ENCODE measurements around the gene PLIN1. TPM values are rescaled to one million over a fixed set of nuclear protein-coding genes. Genes with fewer than 3 reads are reported as not detected.

Gene PLIN1
- total RNA-seq, 1 experiment from 2014 or later: 0.32 TPM

GRCh38 chr15:89616228-89616627 lies 62.9 kb downstream of the PLIN1 start:
- no peak overlapping the region for H3K27ac ChIP-seq (ENCODE audit: low read depth, low read length)
- peaks cover 34% of the 10 kb centered on the region for H3K79me2 ChIP-seq (ENCODE audit: insufficient read depth, low read length)
- ChIA-PET POLR2A (no interaction called here), RAD21 (ENCODE audit: low non-redundant PET in 1 of 2, low total read pairs in 2 of 2, uncharacterized antibody in 2 of 2, unreplicated experiment in 2 of 2) (no interaction called here), CTCF (no interaction called here)
- H3K9ac ChIP-seq (ENCODE audit: low read length): no peak overlapping the region
- peaks cover 56 to 57% of the 10 kb centered on the region in 2 experiments for H3K36me3 ChIP-seq (ENCODE audit: control insufficient read depth in 1 of 2, insufficient read depth in 2 of 2, low read length in 2 of 2)
- no TSS peak for BruUV-seq (replicated peaks)
- no peaks in the 10 kb centered on the region for H3K27me3 ChIP-seq (ENCODE audit: insufficient read depth, low read length)
- no peak for ATAC-seq
- DNase-seq (ENCODE audit: low read depth, low spot score): no peak
- intact Hi-C loops (cut with micrococcal nuclease): no loop called here
- no peaks in the 10 kb centered on the region for H3K9me2 ChIP-seq (ENCODE audit: insufficient read depth)
- no peaks in the 10 kb centered on the region for H3K4me1 ChIP-seq (ENCODE audit: control insufficient read depth in 1 of 2, insufficient read depth in 2 of 2, low read length in 2 of 2)
- H3K9me3 ChIP-seq (ENCODE audit: control insufficient read depth in 1 of 2, insufficient read depth in 1 of 2, low read depth in 1 of 2, low read length in 2 of 2): no peaks in the 10 kb centered on the region
- no peak overlapping the region for H2AFZ ChIP-seq (ENCODE audit: low read depth, low read length, poor library complexity, severe bottlenecking)
- H3K4me2 ChIP-seq (ENCODE audit: low read length): no peak overlapping the region
- TF ChIP-seq POLR2AphosphoS5 (IDR thresholded peaks at IDR 0.05; ENCODE audit: low read depth, low read length) (no peak), SIN3A (IDR thresholded peaks at IDR 0.05; ENCODE audit: low read depth) (no peak), POLR2A (IDR thresholded peaks at IDR 0.05; ENCODE audit: borderline replicate concordance, extremely low read depth, insufficient read depth, insufficient read length) (no peak), YY1 (IDR thresholded peaks at IDR 0.05; ENCODE audit: extremely low read depth, insufficient replicate concordance, low read depth, low read length) (no peak), SP1 (IDR thresholded peaks at IDR 0.05; ENCODE audit: low read depth) (no peak), EZH2phosphoT487 (IDR thresholded peaks at IDR 0.05; ENCODE audit: borderline replicate concordance) (no peak), RAD21 (IDR thresholded peaks at IDR 0.05; ENCODE audit: low read depth) (no peak), CBX3 (IDR thresholded peaks at IDR 0.05; ENCODE audit: low read depth) (no peak), ELF1 (IDR thresholded peaks at IDR 0.05; ENCODE audit: borderline replicate concordance, low read depth) (no peak), EZH2 (IDR thresholded peaks at IDR 0.05) (no peak), EGR1 (IDR thresholded peaks at IDR 0.05; ENCODE audit: low read depth) (no peak), FOSL1 (IDR thresholded peaks at IDR 0.05; ENCODE audit: low read depth) (no peak), MAX (IDR thresholded peaks at IDR 0.05) (no peak), SRF (IDR thresholded peaks at IDR 0.05; ENCODE audit: low read depth) (no peak)
- no peaks in the 10 kb centered on the region for H4K20me1 ChIP-seq (ENCODE audit: insufficient read depth)
- no peak overlapping the region for H3K4me3 ChIP-seq (replicated peaks in 1 of 2; ENCODE audit: low read depth in 1 of 2, low read length in 2 of 2)

- Histone ChIP-seq H3K27me3 (ENCODE audit: insufficient read depth, low read length) (no peaks in the 10 kb centered on the region), H2AFZ (ENCODE audit: low read depth, low read length, poor library complexity, severe bottlenecking) (no peak overlapping the region), H3K27ac (ENCODE audit: low read depth, low read length) (no peak overlapping the region), H3K4me2 (ENCODE audit: low read length) (no peak overlapping the region), H3K79me2 (ENCODE audit: insufficient read depth, low read length) (peaks cover 43% of the 10 kb centered on the region), H4K20me1 (ENCODE audit: insufficient read depth) (no peaks in the 10 kb centered on the region), H3K4me1 (ENCODE audit: control insufficient read depth in 1 of 2, insufficient read depth in 2 of 2, low read length in 2 of 2) (no peaks in the 10 kb centered on the region), H3K9ac (ENCODE audit: low read length) (no peak overlapping the region), H3K9me2 (ENCODE audit: insufficient read depth) (no peaks in the 10 kb centered on the region), H3K4me3 (replicated peaks in 1 of 2; ENCODE audit: low read depth in 1 of 2, low read length in 2 of 2) (no peak overlapping the region), H3K9me3 (ENCODE audit: control insufficient read depth in 1 of 2, insufficient read depth in 1 of 2, low read depth in 1 of 2, low read length in 2 of 2) (no peaks in the 10 kb centered on the region), H3K36me3 (ENCODE audit: control insufficient read depth in 1 of 2, insufficient read depth in 2 of 2, low read length in 2 of 2) (peaks cover 63 to 65% of the 10 kb centered on the region in 2 experiments)
- ChIA-PET CTCF (no interaction called here), POLR2A (no interaction called here), RAD21 (ENCODE audit: low non-redundant PET in 1 of 2, low total read pairs in 2 of 2, uncharacterized antibody in 2 of 2, unreplicated experiment in 2 of 2) (no interaction called here)
- intact Hi-C loops (cut with micrococcal nuclease): no loop called here
- no peak for ATAC-seq
- DNase-seq (ENCODE audit: low read depth, low spot score): no peak
- no TSS peak for BruUV-seq (replicated peaks)
- TF ChIP-seq EZH2phosphoT487 (IDR thresholded peaks at IDR 0.05; ENCODE audit: borderline replicate concordance): no peak
- TF ChIP-seq, protein P1, sequence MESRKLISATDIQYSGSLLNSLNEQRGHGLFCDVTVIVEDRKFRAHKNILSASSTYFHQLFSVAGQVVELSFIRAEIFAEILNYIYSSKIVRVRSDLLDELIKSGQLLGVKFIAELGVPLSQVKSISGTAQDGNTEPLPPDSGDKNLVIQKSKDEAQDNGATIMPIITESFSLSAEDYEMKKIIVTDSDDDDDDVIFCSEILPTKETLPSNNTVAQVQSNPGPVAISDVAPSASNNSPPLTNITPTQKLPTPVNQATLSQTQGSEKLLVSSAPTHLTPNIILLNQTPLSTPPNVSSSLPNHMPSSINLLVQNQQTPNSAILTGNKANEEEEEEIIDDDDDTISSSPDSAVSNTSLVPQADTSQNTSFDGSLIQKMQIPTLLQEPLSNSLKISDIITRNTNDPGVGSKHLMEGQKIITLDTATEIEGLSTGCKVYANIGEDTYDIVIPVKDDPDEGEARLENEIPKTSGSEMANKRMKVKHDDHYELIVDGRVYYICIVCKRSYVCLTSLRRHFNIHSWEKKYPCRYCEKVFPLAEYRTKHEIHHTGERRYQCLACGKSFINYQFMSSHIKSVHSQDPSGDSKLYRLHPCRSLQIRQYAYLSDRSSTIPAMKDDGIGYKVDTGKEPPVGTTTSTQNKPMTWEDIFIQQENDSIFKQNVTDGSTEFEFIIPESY (IDR thresholded peaks at IDR 0.05; ENCODE audit: extremely low read depth, insufficient replicate concordance, low read length): no peak
- TF ChIP-seq SRF (IDR thresholded peaks at IDR 0.05; ENCODE audit: low read depth): no peak
- TF ChIP-seq CBX3 (IDR thresholded peaks at IDR 0.05; ENCODE audit: low read depth): no peak
- TF ChIP-seq CEBPB (IDR thresholded peaks at IDR 0.05; ENCODE audit: low read depth): no peak
- no peak for TF ChIP-seq SP1 (IDR thresholded peaks at IDR 0.05; ENCODE audit: low read depth)
- TF ChIP-seq, protein P2, sequence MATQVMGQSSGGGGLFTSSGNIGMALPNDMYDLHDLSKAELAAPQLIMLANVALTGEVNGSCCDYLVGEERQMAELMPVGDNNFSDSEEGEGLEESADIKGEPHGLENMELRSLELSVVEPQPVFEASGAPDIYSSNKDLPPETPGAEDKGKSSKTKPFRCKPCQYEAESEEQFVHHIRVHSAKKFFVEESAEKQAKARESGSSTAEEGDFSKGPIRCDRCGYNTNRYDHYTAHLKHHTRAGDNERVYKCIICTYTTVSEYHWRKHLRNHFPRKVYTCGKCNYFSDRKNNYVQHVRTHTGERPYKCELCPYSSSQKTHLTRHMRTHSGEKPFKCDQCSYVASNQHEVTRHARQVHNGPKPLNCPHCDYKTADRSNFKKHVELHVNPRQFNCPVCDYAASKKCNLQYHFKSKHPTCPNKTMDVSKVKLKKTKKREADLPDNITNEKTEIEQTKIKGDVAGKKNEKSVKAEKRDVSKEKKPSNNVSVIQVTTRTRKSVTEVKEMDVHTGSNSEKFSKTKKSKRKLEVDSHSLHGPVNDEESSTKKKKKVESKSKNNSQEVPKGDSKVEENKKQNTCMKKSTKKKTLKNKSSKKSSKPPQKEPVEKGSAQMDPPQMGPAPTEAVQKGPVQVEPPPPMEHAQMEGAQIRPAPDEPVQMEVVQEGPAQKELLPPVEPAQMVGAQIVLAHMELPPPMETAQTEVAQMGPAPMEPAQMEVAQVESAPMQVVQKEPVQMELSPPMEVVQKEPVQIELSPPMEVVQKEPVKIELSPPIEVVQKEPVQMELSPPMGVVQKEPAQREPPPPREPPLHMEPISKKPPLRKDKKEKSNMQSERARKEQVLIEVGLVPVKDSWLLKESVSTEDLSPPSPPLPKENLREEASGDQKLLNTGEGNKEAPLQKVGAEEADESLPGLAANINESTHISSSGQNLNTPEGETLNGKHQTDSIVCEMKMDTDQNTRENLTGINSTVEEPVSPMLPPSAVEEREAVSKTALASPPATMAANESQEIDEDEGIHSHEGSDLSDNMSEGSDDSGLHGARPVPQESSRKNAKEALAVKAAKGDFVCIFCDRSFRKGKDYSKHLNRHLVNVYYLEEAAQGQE (IDR thresholded peaks at IDR 0.05; ENCODE audit: low read depth): no peak
Observed at GRCh38 chr15:89615135-89615534, 64.0 kb downstream of the PLIN1 start.
